GM19455 (cell line): ENCODE data around the gene ZNF148.

Experiments
- ATAC-seq: cut with Tn5 transposase; IDR thresholded peaks from one replicate; pipeline ENCODE4 v1.9.1; 2021; ENCODE audit not compliant: unreplicated experiment

ZNF148 gene

GRCh38 chr3:125192190-125193035 lies 182.7 kb downstream of the ZNF148 start:
- peak; percentile 69 for ATAC-seq

GRCh38 chr3:125191730-125192129 lies 183.4 kb downstream of the ZNF148 start:
- ATAC-seq, result peak; percentile 4

GRCh38 chr3:125191256-125191655 lies 183.9 kb downstream of the ZNF148 start:
- ATAC-seq, result no peak

- no peak for ATAC-seq
Measured at GRCh38 chr3:125190786-125191185, 184.3 kb downstream of the ZNF148 start.

- ATAC-seq, result no peak
Measured at GRCh38 chr3:125189378-125190165, 185.6 kb downstream of the ZNF148 start.

GRCh38 chr3:125188955-125189354 lies 186.2 kb downstream of the ZNF148 start:
- ATAC-seq, result no peak

- ATAC-seq, result no peak
Measured at GRCh38 chr3:125187599-125187910, 187.6 kb downstream of the ZNF148 start.

GRCh38 chr3:125186800-125187598 lies 188.1 kb downstream of the ZNF148 start:
- no peak for ATAC-seq

- ATAC-seq, result peak; percentile 77
Measured at GRCh38 chr3:125186261-125186787, 188.8 kb downstream of the ZNF148 start.

- peak; percentile 22 for ATAC-seq
Measured at GRCh38 chr3:125185805-125186204, 189.3 kb downstream of the ZNF148 start.

- no peak for ATAC-seq
Measured at GRCh38 chr3:125179884-125180240, 195.3 kb downstream of the ZNF148 start.

GRCh38 chr3:125179143-125179883 lies 195.8 kb downstream of the ZNF148 start:
- no peak for ATAC-seq

- no peak for ATAC-seq
Measured at GRCh38 chr3:125177746-125178145, 197.4 kb downstream of the ZNF148 start.
